Endothelial cell of umbilical vein (primary cell): Measurements from ENCODE around the gene TSR3.

Experiments used
- POLR2AphosphoS5 ChIP-seq: IDR thresholded peaks from 2 replicates; pipeline ENCODE4 v1.6.1; 2012; ENCODE audit warnings: low read depth, mild to moderate bottlenecking, control low read depth, low read length, moderate library complexity; ENCODE audit not compliant: insufficient read depth
- TF ChIP-seq, protein P1 (sequence below), 2 donors: IDR thresholded peaks; 1 replicate in 1 of 2; 2 replicates in 1 of 2; pipeline ENCODE4 v1.5.1; 2011; ENCODE audit warnings: low read length in 2 of 2, mild to moderate bottlenecking in 2 of 2, moderate library complexity in 2 of 2, control low read depth in 1 of 2, inconsistent platforms in 1 of 2, low read depth in 1 of 2; ENCODE audit not compliant: insufficient read depth in 1 of 2; ENCODE audit errors: extremely low read depth in 1 of 2

DNA sequence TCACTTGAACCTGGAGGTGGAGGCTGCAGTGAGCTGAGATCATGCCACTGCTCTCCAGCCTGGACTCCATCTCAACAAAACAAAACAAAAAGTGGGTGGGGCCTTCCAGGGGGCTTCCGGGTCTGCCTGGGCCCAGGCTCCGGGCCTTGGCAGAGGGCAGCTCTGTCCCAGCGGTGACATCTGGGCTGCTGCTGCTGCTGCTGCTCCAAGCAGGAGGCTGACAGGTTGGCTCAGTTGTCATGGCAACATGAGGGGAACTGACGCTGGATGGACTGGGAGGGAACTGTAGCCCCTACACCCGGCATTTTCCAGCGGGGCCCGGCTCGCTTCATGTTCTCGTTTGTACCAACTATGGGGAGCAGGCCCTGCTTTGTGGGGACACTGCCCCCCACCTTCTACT is 14.2 kb downstream of the TSR3 start:
- TF ChIP-seq POLR2AphosphoS5, result no peak
- TF ChIP-seq, protein P1, sequence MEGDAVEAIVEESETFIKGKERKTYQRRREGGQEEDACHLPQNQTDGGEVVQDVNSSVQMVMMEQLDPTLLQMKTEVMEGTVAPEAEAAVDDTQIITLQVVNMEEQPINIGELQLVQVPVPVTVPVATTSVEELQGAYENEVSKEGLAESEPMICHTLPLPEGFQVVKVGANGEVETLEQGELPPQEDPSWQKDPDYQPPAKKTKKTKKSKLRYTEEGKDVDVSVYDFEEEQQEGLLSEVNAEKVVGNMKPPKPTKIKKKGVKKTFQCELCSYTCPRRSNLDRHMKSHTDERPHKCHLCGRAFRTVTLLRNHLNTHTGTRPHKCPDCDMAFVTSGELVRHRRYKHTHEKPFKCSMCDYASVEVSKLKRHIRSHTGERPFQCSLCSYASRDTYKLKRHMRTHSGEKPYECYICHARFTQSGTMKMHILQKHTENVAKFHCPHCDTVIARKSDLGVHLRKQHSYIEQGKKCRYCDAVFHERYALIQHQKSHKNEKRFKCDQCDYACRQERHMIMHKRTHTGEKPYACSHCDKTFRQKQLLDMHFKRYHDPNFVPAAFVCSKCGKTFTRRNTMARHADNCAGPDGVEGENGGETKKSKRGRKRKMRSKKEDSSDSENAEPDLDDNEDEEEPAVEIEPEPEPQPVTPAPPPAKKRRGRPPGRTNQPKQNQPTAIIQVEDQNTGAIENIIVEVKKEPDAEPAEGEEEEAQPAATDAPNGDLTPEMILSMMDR (IDR thresholded peaks at IDR 0.05; ENCODE audit: extremely low read depth in 1 of 2, insufficient read depth in 1 of 2, low read depth in 1 of 2, low read length in 2 of 2), result no peak
